Activated CD8-positive, alpha-beta T cell treated with anti-CD3 and anti-CD28 coated beads for 36 hours (primary cell): ENCODE measurements around the gene TMEM97. TPM values are rescaled to one million over a fixed set of nuclear protein-coding genes. Genes with fewer than 3 reads are reported as not detected.

Experiments
- ATAC-seq: fragments of 200-7000 bp; cut with Tn5 transposase; one replicate; pipeline ENCODE4 v1.10.0; 2021; ENCODE audit warnings: mild to moderate bottlenecking, moderate library complexity
- CTCF ChIA-PET: fragments of 350-600 bp; sonication (Branson Sonifier 250); formaldehyde crosslinking; loops from one replicate; lab custom pipeline; 2021; ENCODE audit warnings: antibody characterized with exemption; lab: Charles Lee
- POLR2A ChIA-PET: fragments of 350-600 bp; sonication (Branson Sonifier 250); formaldehyde crosslinking; loops from one replicate; lab custom pipeline; 2021; ENCODE audit warnings: antibody characterized with exemption; lab: Charles Lee
- DNase-seq: peaks from one replicate; pipeline ENCODE4 v3.0.0-alpha.2; 2020
- H3K27ac Mint-ChIP-seq: one replicate; pipeline ENCODE4 v1.8.0; 2021; ENCODE audit warnings: mild to moderate bottlenecking, mixed read lengths
- H3K27me3 Mint-ChIP-seq: one replicate; pipeline ENCODE4 v1.8.0; 2021; ENCODE audit warnings: mixed read lengths
- H3K36me3 Mint-ChIP-seq: one replicate; pipeline ENCODE4 v1.8.0; 2021; ENCODE audit warnings: low read depth, mixed read lengths
- H3K4me1 Mint-ChIP-seq: one replicate; pipeline ENCODE4 v1.8.0; 2021; ENCODE audit warnings: low read depth, mixed read lengths
- H3K4me3 Mint-ChIP-seq: one replicate; pipeline ENCODE4 v1.8.0; 2021; ENCODE audit warnings: mild to moderate bottlenecking, moderate library complexity, mixed read lengths
- H3K9me3 Mint-ChIP-seq: one replicate; pipeline ENCODE4 v1.8.0; 2021; ENCODE audit warnings: mixed read lengths
- CTCF ChIP-seq: fragments of 200-600 bp; IDR thresholded peaks from one replicate; pipeline ENCODE4 v1.8.0; 2022; ENCODE audit warnings: antibody characterized with exemption, mild to moderate bottlenecking
- intact Hi-C: fragments of 100-400 bp; cut with micrococcal nuclease; formaldehyde crosslinking; loops from one replicate; pipeline ENCODE4 v1.10.0; 2022
- total RNA-seq, 2 experiments: library from RNA; stranded (reverse); gene quantifications; one replicate each; pipeline ENCODE4 v1.2.3, GENCODE V29; 2021

TMEM97 gene
- total RNA-seq, 2 experiments from 2014 or later: 36.1 to 36.2 TPM

- ATAC-seq (no peak), DNase-seq (no peak)
- Mint-ChIP-seq H3K4me1 (no peaks in the 10 kb centered on the region), H3K36me3 (peaks cover 13% of the 10 kb centered on the region), H3K9me3 (no peaks in the 10 kb centered on the region), H3K4me3 (no peak within 1 kb of the TSS), H3K27ac (no peak within 1 kb of the TSS), H3K27me3 (no peaks in the 10 kb centered on the region)
- intact Hi-C loops: no loop called here
- CTCF ChIA-PET: no interaction called here
- TF ChIP-seq CTCF: no peak
- POLR2A ChIA-PET: interaction anchor here (0.6 to 1.5 kb wide), 3 partner anchors 20 to 40 kb away, joined by 3 to 8 read pairs (median 3); partner anchors contain the start of genes IFT20 and TNFAIP1
Observed at GRCh38 chr17:28364665-28365363, 45.8 kb downstream of the TMEM97 start, which contains the start of gene SEBOX. SEBOX (minus strand) TSS chr17:28365199; CDS start chr17:28365151, 48 bp downstream.

- H3K27me3 Mint-ChIP-seq: no peaks in the 10 kb centered on the region
- ChIA-PET POLR2A (interaction anchor here (0.6 to 5.5 kb wide), 3 partner anchors 8 to 39 kb away, joined by 3 to 35 read pairs (median 8); partner anchors contain the start of gene POLDIP2), CTCF (interaction anchor here (1.7 kb wide), 1 partner anchor 8 kb away, joined by 4 read pairs; the partner anchor contains the start of gene POLDIP2)
Observed at GRCh38 chr17:28365487-28365886, 46.5 kb downstream of the TMEM97 start.

GRCh38 chr17:28366605-28367004, 47.6 kb downstream of the TMEM97 start:
- no peak overlapping the region for H3K4me3 Mint-ChIP-seq
- H3K27me3 Mint-ChIP-seq: no peaks in the 10 kb centered on the region
- ATAC-seq (no peak), DNase-seq (no peak)
- CTCF ChIA-PET: interaction anchor here (0.9 to 1.7 kb wide), 3 partner anchors 9 to 50 kb away, joined by 3 to 4 read pairs (median 4); partner anchors contain the start of gene POLDIP2
- H3K9me3 Mint-ChIP-seq: no peaks in the 10 kb centered on the region
- no peaks in the 10 kb centered on the region for H3K36me3 Mint-ChIP-seq
- H3K4me1 Mint-ChIP-seq: peaks cover 8% of the 10 kb centered on the region
- POLR2A ChIA-PET: interaction anchor here (1.1 to 5.5 kb wide), 3 partner anchors 9 to 40 kb away, joined by 3 to 35 read pairs (median 8); partner anchors contain the start of genes POLDIP2 and SLC46A1
- intact Hi-C loops: no loop called here
- no peak overlapping the region for H3K27ac Mint-ChIP-seq
- no peak for TF ChIP-seq CTCF

More at GRCh38 chr17:28365487-28365886, 46.5 kb downstream of the TMEM97 start:
- H3K27ac Mint-ChIP-seq: no peak overlapping the region
- no peak overlapping the region for H3K4me3 Mint-ChIP-seq
- DNase-seq (no peak), ATAC-seq (no peak)
- H3K4me1 Mint-ChIP-seq: peaks cover 2% of the 10 kb centered on the region
- no peak for TF ChIP-seq CTCF
- peaks cover 10% of the 10 kb centered on the region for H3K36me3 Mint-ChIP-seq
- H3K9me3 Mint-ChIP-seq: no peaks in the 10 kb centered on the region
- intact Hi-C loops: no loop called here

- H3K27ac Mint-ChIP-seq: no peak overlapping the region
- H3K27me3 Mint-ChIP-seq: no peaks in the 10 kb centered on the region
- no peaks in the 10 kb centered on the region for H3K36me3 Mint-ChIP-seq
- POLR2A ChIA-PET: interaction anchor here (1.0 to 5.5 kb wide), 3 partner anchors 11 to 50 kb away, joined by 3 to 35 read pairs (median 5); partner anchors contain the start of gene POLDIP2
- intact Hi-C loops: no loop called here
- no peak for TF ChIP-seq CTCF
- DNase-seq (no peak), ATAC-seq (no peak)
- H3K4me3 Mint-ChIP-seq: no peak overlapping the region
- CTCF ChIA-PET: interaction anchor here (0.6 to 1.5 kb wide), 4 partner anchors 9 to 482 kb away, joined by 3 to 5 read pairs (median 3); no protein-coding TSS in a partner anchor
- no peaks in the 10 kb centered on the region for H3K9me3 Mint-ChIP-seq
- peaks cover 9% of the 10 kb centered on the region for H3K4me1 Mint-ChIP-seq
Observed at GRCh38 chr17:28367641-28368305, 48.8 kb downstream of the TMEM97 start.
